GM12878 (cell line): Measurements from ENCODE around the gene ETFRF1. TPM values are rescaled to one million over a fixed set of nuclear protein-coding genes. Genes with fewer than 3 reads are reported as not detected.

Source experiments
- ATAC-seq: fragments of 200-7000 bp; cut with Tn5 transposase; 3 replicates; pipeline ENCODE4 v1.9.1; 2020; ENCODE audit warnings: mild to moderate bottlenecking, moderate library complexity
- BruUV-seq: library from RNA; stranded (reverse); fragments of 400-500 nt; replicated peaks from 2 replicates; lab custom pipeline; 2021; lab: Mats Ljungman, UMichigan
- CTCF ChIA-PET: fragments of 300-600 bp; sonication (Branson Sonifier 250); formaldehyde crosslinking; extraction: SDS; loops from one replicate; lab custom pipeline; 2021; ENCODE audit warnings: inconsistent platforms; lab: Yijun Ruan, JAX
- POLR2A ChIA-PET: fragments of 350-600 bp; formaldehyde crosslinking; extraction: SDS; loops from one replicate; lab custom pipeline; 2021; ENCODE audit warnings: inconsistent platforms; lab: Charles Lee
- RAD21 ChIA-PET: fragments of 300-600 bp; sonication (Branson Sonifier 250); formaldehyde crosslinking; loops from one replicate; lab custom pipeline; 2023; ENCODE audit warnings: antibody characterized with exemption; ENCODE audit not compliant: unreplicated experiment; lab: Charles Lee
- SMC1A ChIA-PET: fragments of 300-600 bp; sonication (Branson Sonifier 250); formaldehyde crosslinking; loops from one replicate; lab custom pipeline; 2023; ENCODE audit not compliant: unreplicated experiment, uncharacterized antibody; lab: Charles Lee
- DNase-seq: peaks from one replicate; pipeline ENCODE4 v3.0.0-alpha.2; 2011; ENCODE audit warnings: low read depth, low spot score
- FAIRE-seq: peaks from 3 replicates; lab custom pipeline; 2011; peaks lifted over from hg19 to GRCh38; lab: Jason Lieb, UNC
- H2AFZ ChIP-seq: 2 replicates; pipeline ENCODE4 v1.6.0; 2011; ENCODE audit warnings: low read depth, low read length, control low read depth; ENCODE audit not compliant: control insufficient read depth
- H3K27ac ChIP-seq: 2 replicates; pipeline ENCODE4 v1.5.1; 2011; ENCODE audit warnings: control low read depth; ENCODE audit not compliant: control insufficient read depth, insufficient read depth
- H3K27me3 ChIP-seq, 2 experiments: replicated peaks in 1 of 2; 2 replicates each; pipeline versions ENCODE4 v1.6.0 to v1.6.1; 2011; ENCODE audit warnings: low read length in 1 of 2; ENCODE audit not compliant: control insufficient read depth in 2 of 2, insufficient read depth in 2 of 2
- H3K36me3 ChIP-seq, 2 experiments: 2 replicates each; pipeline ENCODE4 v1.5.1; 2011; ENCODE audit warnings: low read length in 1 of 2; ENCODE audit not compliant: control insufficient read depth in 2 of 2, insufficient read depth in 2 of 2
- H3K4me1 ChIP-seq: 2 replicates; pipeline ENCODE4 v1.6.1; 2011; ENCODE audit warnings: mild to moderate bottlenecking, low read length, moderate library complexity, mixed read lengths; ENCODE audit not compliant: control insufficient read depth, insufficient read depth
- H3K4me2 ChIP-seq: 2 replicates; pipeline ENCODE4 v1.6.0; 2011; ENCODE audit warnings: control low read depth; ENCODE audit not compliant: control insufficient read depth, insufficient read depth
- H3K4me3 ChIP-seq: fragments of 200-600 bp; sonication (generic); 2 replicates; pipeline ENCODE4 v1.5.1; 2016
- H3K79me2 ChIP-seq: 2 replicates; pipeline ENCODE4 v1.6.0; 2011; ENCODE audit warnings: low read length; ENCODE audit not compliant: control insufficient read depth, insufficient read depth
- H3K9ac ChIP-seq: 2 replicates; pipeline ENCODE4 v1.8.0; 2011; ENCODE audit warnings: low read length, control low read depth, mixed read lengths; ENCODE audit not compliant: control insufficient read depth, insufficient read depth
- H3K9me3 ChIP-seq: replicated peaks from 3 replicates; pipeline ENCODE4 v1.5.1; 2011; ENCODE audit warnings: mild to moderate bottlenecking, low read length; ENCODE audit not compliant: control insufficient read depth, insufficient read depth
- H4K20me1 ChIP-seq: 2 replicates; pipeline ENCODE4 v1.6.0; 2011; ENCODE audit not compliant: control insufficient read depth, insufficient read depth
- BCL11A ChIP-seq: IDR thresholded peaks from 2 replicates; pipeline ENCODE4 v1.6.1; 2011; ENCODE audit warnings: low read depth, low read length
- GABPA ChIP-seq: IDR thresholded peaks from 2 replicates; pipeline ENCODE4 v1.6.1; 2014; ENCODE audit warnings: antibody characterized with exemption, low read depth, mild to moderate bottlenecking, inconsistent platforms
- IRF4 ChIP-seq: IDR thresholded peaks from 2 replicates; pipeline ENCODE4 v1.6.1; 2011; ENCODE audit warnings: low read depth, low read length
- NR2F1 ChIP-seq: fragments of 450-650 bp; conservative IDR thresholded peaks from 2 replicates; pipeline ENCODE4 v1.6.1; 2017; ENCODE audit warnings: mild to moderate bottlenecking
- RFX5 ChIP-seq: IDR thresholded peaks from 2 replicates; pipeline ENCODE4 v1.6.1; 2011; ENCODE audit warnings: low read depth, low read length, improper control_type of control experiment
- SPI1 ChIP-seq: IDR thresholded peaks from 2 replicates; pipeline ENCODE4 v1.6.1; 2011; ENCODE audit warnings: low read depth, mild to moderate bottlenecking, low read length, moderate library complexity, borderline replicate concordance; ENCODE audit not compliant: insufficient read depth
- TARDBP ChIP-seq: IDR thresholded peaks from 2 replicates; pipeline ENCODE4 v1.6.1; 2016; ENCODE audit warnings: borderline replicate concordance
- YBX1 ChIP-seq: fragments of 450-650 bp; IDR thresholded peaks from 2 replicates; pipeline ENCODE4 v1.6.1; 2016; ENCODE audit warnings: antibody characterized with exemption
- WGBS: methylation state at CpG from one replicate; pipeline ENCODE4 v1.1.6; 2016; ENCODE audit warnings: low lambda C conversion rate; ENCODE audit not compliant: insufficient replicate concordance, insufficient coverage; ENCODE audit errors: missing lambda C conversion rate; 5-methylcytosine and 5-hydroxymethylcytosine counted together
- in situ Hi-C: fragments of 300-500 bp; cut with MboI; formaldehyde crosslinking; loops from 9 replicates; pipeline ENCODE4 v1.14.3; 2018; ENCODE audit warnings: mixed read lengths
- intact Hi-C: fragments of 100-400 bp; cut with micrococcal nuclease; formaldehyde crosslinking; loops from one replicate; pipeline ENCODE4 v1.14.2; 2022; ENCODE audit not compliant: unreplicated experiment
- polyA plus RNA-seq, 11 experiments: library from polyadenylated mRNA; depleted of rRNA in 4 of 11; unstranded in 6 of 11; stranded (reverse) in 5 of 11; fragments of >200 nt; fragmentation: Nextera tagmentation in 4 of 11; fragmentation: Illumina TruSeq in 1 of 11; extraction: Ambion mirVana in 4 of 11; extraction: Trizol in 1 of 11; gene quantifications; 1 replicate in 1 of 11; 2 replicates in 10 of 11; pipeline versions ENCODE4 v1.2.1 to v1.2.3, GENCODE V29; 2011 to 2016; ENCODE audit warnings: inconsistent platforms in 2 of 11, missing spikeins in 2 of 11, low read depth in 1 of 11
- total RNA-seq, 4 experiments: library from RNA; depleted of rRNA in 3 of 4; stranded (reverse); fragments of >200 nt in 3 of 4; fragmentation: Illumina TruSeq in 1 of 4; extraction: Trizol in 1 of 4; gene quantifications; 2 replicates each; pipeline versions ENCODE4 v1.2.1 to v1.2.3, GENCODE V29; 2013 to 2021
- TF ChIP-seq, protein P1 (sequence below): IDR thresholded peaks from 2 replicates; pipeline ENCODE4 v1.6.1; 2011; ENCODE audit warnings: mild to moderate bottlenecking, low read depth, low read length, moderate library complexity; ENCODE audit not compliant: insufficient replicate concordance
- TF ChIP-seq, protein P2 (sequence below): fragments of 450-650 bp; IDR thresholded peaks from 2 replicates; pipeline ENCODE4 v1.6.1; 2017; ENCODE audit warnings: mild to moderate bottlenecking, moderate library complexity
- TF ChIP-seq, protein P3 (sequence below): IDR thresholded peaks from 2 replicates; pipeline ENCODE4 v1.6.1; 2011; ENCODE audit warnings: borderline replicate concordance, low read depth, mild to moderate bottlenecking, moderate library complexity, low read length; ENCODE audit not compliant: insufficient read depth, poor library complexity, severe bottlenecking
- TF ChIP-seq, protein P4 (sequence below): fragments of 450-650 bp; IDR thresholded peaks from 2 replicates; pipeline ENCODE4 v1.6.1; 2017; ENCODE audit warnings: low read depth, mild to moderate bottlenecking, moderate library complexity

ETFRF1 gene
- total and polyA plus RNA-seq, 10 of the 15 experiments (the other 5 are each of a cell fraction or from before 2014, with no cell fraction given) = 9.9 to 59.6 (median 26.2) TPM

DNA sequence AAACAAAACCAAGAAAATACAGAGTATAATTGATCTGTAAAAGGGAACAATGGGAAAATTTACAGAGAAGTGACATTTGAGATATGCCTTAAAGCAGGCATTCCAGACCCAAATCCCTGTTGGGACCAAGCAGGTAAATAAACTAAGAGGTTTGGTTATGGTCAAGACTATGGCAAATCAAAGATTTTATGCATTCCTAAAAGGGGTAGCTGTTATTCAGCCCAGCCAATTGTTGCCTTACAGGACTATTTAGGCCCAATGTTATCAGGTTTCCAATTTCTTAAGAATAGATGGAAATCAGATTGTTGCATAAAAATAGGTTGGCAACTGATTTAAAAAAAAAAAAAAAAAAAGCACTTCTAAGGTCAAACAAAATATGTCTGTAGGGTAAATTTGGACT, 5.4 kb upstream of the ETFRF1 start (continued):
- TF ChIP-seq, protein P1, sequence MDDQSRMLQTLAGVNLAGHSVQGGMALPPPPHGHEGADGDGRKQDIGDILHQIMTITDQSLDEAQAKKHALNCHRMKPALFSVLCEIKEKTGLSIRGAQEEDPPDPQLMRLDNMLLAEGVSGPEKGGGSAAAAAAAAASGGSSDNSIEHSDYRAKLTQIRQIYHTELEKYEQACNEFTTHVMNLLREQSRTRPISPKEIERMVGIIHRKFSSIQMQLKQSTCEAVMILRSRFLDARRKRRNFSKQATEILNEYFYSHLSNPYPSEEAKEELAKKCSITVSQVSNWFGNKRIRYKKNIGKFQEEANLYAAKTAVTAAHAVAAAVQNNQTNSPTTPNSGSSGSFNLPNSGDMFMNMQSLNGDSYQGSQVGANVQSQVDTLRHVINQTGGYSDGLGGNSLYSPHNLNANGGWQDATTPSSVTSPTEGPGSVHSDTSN = no peak
- no peak for TF ChIP-seq SPI1
- no peak for TF ChIP-seq BCL11A
- TF ChIP-seq, protein P2, sequence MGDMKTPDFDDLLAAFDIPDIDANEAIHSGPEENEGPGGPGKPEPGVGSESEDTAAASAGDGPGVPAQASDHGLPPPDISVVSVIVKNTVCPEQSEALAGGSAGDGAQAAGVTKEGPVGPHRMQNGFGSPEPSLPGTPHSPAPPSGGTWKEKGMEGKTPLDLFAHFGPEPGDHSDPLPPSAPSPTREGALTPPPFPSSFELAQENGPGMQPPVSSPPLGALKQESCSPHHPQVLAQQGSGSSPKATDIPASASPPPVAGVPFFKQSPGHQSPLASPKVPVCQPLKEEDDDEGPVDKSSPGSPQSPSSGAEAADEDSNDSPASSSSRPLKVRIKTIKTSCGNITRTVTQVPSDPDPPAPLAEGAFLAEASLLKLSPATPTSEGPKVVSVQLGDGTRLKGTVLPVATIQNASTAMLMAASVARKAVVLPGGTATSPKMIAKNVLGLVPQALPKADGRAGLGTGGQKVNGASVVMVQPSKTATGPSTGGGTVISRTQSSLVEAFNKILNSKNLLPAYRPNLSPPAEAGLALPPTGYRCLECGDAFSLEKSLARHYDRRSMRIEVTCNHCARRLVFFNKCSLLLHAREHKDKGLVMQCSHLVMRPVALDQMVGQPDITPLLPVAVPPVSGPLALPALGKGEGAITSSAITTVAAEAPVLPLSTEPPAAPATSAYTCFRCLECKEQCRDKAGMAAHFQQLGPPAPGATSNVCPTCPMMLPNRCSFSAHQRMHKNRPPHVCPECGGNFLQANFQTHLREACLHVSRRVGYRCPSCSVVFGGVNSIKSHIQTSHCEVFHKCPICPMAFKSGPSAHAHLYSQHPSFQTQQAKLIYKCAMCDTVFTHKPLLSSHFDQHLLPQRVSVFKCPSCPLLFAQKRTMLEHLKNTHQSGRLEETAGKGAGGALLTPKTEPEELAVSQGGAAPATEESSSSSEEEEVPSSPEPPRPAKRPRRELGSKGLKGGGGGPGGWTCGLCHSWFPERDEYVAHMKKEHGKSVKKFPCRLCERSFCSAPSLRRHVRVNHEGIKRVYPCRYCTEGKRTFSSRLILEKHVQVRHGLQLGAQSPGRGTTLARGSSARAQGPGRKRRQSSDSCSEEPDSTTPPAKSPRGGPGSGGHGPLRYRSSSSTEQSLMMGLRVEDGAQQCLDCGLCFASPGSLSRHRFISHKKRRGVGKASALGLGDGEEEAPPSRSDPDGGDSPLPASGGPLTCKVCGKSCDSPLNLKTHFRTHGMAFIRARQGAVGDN = no peak

DNA sequence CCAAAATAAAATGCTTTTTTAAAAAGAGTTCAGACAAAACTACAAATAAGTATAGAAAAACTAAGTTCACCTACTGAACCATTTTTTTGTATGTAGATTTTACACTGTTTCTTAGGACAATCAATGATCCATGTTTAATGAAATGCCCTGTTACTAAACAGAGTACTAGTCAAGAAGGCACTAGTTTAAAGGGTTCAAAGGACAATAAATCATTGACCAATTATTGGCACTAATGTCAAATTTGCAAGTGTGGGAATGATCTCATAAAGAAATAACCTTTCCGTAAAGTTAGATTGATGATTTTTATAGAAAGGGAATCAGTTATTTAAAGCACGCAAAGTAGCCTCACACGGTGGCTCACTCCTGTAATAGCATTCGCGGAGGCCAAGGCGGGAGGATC, 4.2 kb upstream of the ETFRF1 start:
- no peak overlapping the region for H3K27ac ChIP-seq
- H3K36me3 ChIP-seq = no peaks in the 10 kb centered on the region
- in situ Hi-C loops = no loop called here
- H3K9ac ChIP-seq = no peak overlapping the region
- peaks cover 10% of the 10 kb centered on the region for H3K4me1 ChIP-seq
- H3K27me3 ChIP-seq = no peaks in the 10 kb centered on the region
- H3K9me3 ChIP-seq = no peaks in the 10 kb centered on the region
- ChIA-PET POLR2A (no interaction called here), RAD21 (no interaction called here), CTCF (interaction anchor here (0.7 to 1.0 kb wide), 2 partner anchors 189 to 197 kb away, joined by 3 to 4 read pairs; no protein-coding TSS in a partner anchor), SMC1A (interaction anchor here (1.1 to 1.3 kb wide), 2 partner anchors 51 to 197 kb away, joined by 3 read pairs; no protein-coding TSS in a partner anchor)
- BruUV-seq = no TSS peak
- H2AFZ ChIP-seq = no peak overlapping the region
- no peak for ATAC-seq
- peaks cover 1% of the 10 kb centered on the region; the same call in 1 of the 2 replicates for H3K79me2 ChIP-seq
- H3K4me2 ChIP-seq = no peak overlapping the region
- H4K20me1 ChIP-seq = no peaks in the 10 kb centered on the region
- DNase-seq = no peak
- FAIRE-seq = no peak
- WGBS = 97% methylated on average over 6 of the region's 6 CpGs
- H3K4me3 ChIP-seq = no peak overlapping the region
- intact Hi-C loops = no loop called here
- TF ChIP-seq, protein P3, sequence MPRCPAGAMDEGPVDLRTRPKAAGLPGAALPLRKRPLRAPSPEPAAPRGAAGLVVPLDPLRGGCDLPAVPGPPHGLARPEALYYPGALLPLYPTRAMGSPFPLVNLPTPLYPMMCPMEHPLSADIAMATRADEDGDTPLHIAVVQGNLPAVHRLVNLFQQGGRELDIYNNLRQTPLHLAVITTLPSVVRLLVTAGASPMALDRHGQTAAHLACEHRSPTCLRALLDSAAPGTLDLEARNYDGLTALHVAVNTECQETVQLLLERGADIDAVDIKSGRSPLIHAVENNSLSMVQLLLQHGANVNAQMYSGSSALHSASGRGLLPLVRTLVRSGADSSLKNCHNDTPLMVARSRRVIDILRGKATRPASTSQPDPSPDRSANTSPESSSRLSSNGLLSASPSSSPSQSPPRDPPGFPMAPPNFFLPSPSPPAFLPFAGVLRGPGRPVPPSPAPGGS = no peak
- TF ChIP-seq, protein P4, sequence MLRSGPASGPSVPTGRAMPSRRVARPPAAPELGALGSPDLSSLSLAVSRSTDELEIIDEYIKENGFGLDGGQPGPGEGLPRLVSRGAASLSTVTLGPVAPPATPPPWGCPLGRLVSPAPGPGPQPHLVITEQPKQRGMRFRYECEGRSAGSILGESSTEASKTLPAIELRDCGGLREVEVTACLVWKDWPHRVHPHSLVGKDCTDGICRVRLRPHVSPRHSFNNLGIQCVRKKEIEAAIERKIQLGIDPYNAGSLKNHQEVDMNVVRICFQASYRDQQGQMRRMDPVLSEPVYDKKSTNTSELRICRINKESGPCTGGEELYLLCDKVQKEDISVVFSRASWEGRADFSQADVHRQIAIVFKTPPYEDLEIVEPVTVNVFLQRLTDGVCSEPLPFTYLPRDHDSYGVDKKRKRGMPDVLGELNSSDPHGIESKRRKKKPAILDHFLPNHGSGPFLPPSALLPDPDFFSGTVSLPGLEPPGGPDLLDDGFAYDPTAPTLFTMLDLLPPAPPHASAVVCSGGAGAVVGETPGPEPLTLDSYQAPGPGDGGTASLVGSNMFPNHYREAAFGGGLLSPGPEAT = no peak
- TF ChIP-seq NR2F1 = no peak
- TF ChIP-seq, protein P1 = no peak
- TF ChIP-seq YBX1 = no peak
- TF ChIP-seq GABPA = no peak
- no peak for TF ChIP-seq IRF4
- TF ChIP-seq RFX5 = no peak
- no peak for TF ChIP-seq TARDBP
